ENCODE measurements around the gene LYPD6B.

DNA sequence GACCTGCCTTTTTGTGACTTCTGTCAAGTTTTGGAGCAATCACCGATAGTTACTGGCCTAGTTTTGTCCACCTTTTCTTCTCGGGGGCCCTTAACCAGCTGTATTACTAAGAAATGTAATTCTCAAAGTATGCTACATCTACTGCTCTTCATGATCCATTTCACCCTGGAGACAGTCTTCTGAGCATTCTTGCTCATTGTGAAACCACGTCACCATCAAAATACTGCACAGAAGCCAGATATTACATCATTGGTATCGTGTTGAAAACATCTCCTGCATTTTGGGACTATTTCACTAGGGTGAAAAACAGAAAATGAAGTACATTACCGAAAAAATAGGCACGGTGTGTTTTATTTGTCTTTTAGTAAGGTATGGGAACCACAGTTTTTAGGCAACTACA, 11.7 kb downstream of the LYPD6B start:
- TF ChIP-seq, protein P1, sequence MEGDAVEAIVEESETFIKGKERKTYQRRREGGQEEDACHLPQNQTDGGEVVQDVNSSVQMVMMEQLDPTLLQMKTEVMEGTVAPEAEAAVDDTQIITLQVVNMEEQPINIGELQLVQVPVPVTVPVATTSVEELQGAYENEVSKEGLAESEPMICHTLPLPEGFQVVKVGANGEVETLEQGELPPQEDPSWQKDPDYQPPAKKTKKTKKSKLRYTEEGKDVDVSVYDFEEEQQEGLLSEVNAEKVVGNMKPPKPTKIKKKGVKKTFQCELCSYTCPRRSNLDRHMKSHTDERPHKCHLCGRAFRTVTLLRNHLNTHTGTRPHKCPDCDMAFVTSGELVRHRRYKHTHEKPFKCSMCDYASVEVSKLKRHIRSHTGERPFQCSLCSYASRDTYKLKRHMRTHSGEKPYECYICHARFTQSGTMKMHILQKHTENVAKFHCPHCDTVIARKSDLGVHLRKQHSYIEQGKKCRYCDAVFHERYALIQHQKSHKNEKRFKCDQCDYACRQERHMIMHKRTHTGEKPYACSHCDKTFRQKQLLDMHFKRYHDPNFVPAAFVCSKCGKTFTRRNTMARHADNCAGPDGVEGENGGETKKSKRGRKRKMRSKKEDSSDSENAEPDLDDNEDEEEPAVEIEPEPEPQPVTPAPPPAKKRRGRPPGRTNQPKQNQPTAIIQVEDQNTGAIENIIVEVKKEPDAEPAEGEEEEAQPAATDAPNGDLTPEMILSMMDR (IDR thresholded peaks at IDR 0.05), result no peak
- TF ChIP-seq TCF12 (IDR thresholded peaks at IDR 0.05), result no peak

Measured in SK-N-SH (cell line).